ENCODE results near the gene SLC51B. TPM values are rescaled to one million over a fixed set of nuclear protein-coding genes. Genes with fewer than 3 reads are reported as not detected.

The SLC51B gene
- total RNA-seq, 1 donor from 2014 or later, result not detected

GRCh38 chr15:65094294-65094995 lies 49.3 kb downstream of the SLC51B start:
- Mint-ChIP-seq H3K4me1 (ENCODE audit: low read depth) (peaks cover 3% of the 10 kb centered on the region), H3K4me3 (ENCODE audit: low read depth) (no peak overlapping the region), H3K9me3 (ENCODE audit: low read depth) (no peaks in the 10 kb centered on the region), H3K27ac (no peak overlapping the region), H3K27me3 (no peaks in the 10 kb centered on the region), H3K36me3 (ENCODE audit: insufficient read depth) (peaks cover 9% of the 10 kb centered on the region)
- no peak for DNase-seq (ENCODE audit: low spot score, unreplicated experiment)
- TF ChIP-seq, protein P1, sequence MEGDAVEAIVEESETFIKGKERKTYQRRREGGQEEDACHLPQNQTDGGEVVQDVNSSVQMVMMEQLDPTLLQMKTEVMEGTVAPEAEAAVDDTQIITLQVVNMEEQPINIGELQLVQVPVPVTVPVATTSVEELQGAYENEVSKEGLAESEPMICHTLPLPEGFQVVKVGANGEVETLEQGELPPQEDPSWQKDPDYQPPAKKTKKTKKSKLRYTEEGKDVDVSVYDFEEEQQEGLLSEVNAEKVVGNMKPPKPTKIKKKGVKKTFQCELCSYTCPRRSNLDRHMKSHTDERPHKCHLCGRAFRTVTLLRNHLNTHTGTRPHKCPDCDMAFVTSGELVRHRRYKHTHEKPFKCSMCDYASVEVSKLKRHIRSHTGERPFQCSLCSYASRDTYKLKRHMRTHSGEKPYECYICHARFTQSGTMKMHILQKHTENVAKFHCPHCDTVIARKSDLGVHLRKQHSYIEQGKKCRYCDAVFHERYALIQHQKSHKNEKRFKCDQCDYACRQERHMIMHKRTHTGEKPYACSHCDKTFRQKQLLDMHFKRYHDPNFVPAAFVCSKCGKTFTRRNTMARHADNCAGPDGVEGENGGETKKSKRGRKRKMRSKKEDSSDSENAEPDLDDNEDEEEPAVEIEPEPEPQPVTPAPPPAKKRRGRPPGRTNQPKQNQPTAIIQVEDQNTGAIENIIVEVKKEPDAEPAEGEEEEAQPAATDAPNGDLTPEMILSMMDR (IDR thresholded peaks at IDR 0.05; ENCODE audit: unreplicated experiment), result no peak

DNA sequence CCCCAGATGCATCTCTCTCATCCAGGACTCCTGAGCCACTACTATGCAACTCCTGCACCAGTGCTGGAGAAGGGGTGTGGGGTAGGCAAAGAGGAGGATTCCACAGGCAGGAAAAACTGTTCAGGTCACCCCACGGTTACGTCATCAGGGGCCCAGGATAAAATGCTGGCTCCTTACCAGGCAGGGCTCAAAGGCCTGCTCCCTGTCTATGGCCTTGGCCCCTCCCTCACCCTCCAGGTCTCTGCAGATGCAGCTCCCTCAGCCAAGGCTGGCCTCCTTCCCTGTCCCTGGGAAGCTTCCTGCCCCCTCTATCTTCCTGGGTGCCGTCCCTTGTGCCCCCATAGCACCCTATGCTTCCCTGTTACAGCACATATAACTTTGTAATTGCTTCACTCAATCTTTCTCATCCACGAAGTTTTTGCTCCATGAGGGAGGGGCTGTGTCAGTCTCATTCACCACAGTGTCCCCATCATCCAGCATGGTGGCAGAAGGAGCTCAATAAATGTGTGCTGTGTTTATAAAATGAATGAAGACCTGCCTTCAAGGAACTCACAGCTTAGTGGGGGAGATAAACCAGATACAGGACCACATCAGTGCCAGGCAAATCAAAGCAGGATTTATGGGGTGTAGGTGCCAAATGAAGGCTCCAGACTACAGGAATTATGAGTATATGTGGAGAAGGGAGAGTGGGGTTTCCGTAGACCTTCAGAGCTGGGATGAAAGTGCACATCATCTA lies 50.0 kb downstream of the SLC51B start:
- H3K36me3 Mint-ChIP-seq (ENCODE audit: insufficient read depth), result peaks cover 9% of the 10 kb centered on the region
- TF ChIP-seq, protein P1 (IDR thresholded peaks at IDR 0.05; ENCODE audit: unreplicated experiment), result no peak
- H3K4me1 Mint-ChIP-seq (ENCODE audit: low read depth), result no peaks in the 10 kb centered on the region
- H3K27me3 Mint-ChIP-seq, result no peaks in the 10 kb centered on the region
- H3K9me3 Mint-ChIP-seq (ENCODE audit: low read depth), result no peaks in the 10 kb centered on the region
- no peak overlapping the region for H3K27ac Mint-ChIP-seq
- DNase-seq (ENCODE audit: low spot score, unreplicated experiment), result no peak
- H3K4me3 Mint-ChIP-seq (ENCODE audit: low read depth), result no peak overlapping the region

DNA sequence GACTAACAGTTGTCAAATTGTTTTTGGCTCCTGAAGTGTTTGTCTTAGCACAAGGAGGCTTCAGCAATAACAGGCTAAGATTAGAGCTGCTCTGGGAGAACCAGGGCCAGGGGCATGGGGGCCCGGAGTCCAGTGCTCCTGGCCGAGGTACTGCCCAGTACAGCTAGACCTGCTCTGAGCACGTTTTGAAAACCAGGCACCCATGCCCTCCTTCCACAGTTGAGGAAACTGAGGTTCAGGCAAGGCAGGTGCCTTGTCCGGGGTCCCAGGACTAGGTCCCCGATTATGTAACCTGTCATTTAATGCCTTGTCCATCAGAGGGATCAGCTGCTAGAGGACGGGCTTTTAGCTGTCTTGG lies 50.5 kb downstream of the SLC51B start:
- peaks cover 11% of the 10 kb centered on the region for H3K36me3 Mint-ChIP-seq (ENCODE audit: insufficient read depth)
- no peak for DNase-seq (ENCODE audit: low spot score, unreplicated experiment)
- no peak overlapping the region for H3K4me3 Mint-ChIP-seq (ENCODE audit: low read depth)
- no peaks in the 10 kb centered on the region for H3K27me3 Mint-ChIP-seq
- no peak overlapping the region for H3K27ac Mint-ChIP-seq
- TF ChIP-seq, protein P1 (IDR thresholded peaks at IDR 0.05; ENCODE audit: unreplicated experiment), result no peak
- H3K9me3 Mint-ChIP-seq (ENCODE audit: low read depth), result no peaks in the 10 kb centered on the region
- no peaks in the 10 kb centered on the region for H3K4me1 Mint-ChIP-seq (ENCODE audit: low read depth)

GRCh38 chr15:65096481-65097385 lies 51.5 kb downstream of the SLC51B start:
- H3K36me3 Mint-ChIP-seq (ENCODE audit: insufficient read depth), result peaks cover 13% of the 10 kb centered on the region
- no peaks in the 10 kb centered on the region for H3K9me3 Mint-ChIP-seq (ENCODE audit: low read depth)
- no peak for DNase-seq (ENCODE audit: low spot score, unreplicated experiment)
- H3K27me3 Mint-ChIP-seq, result peaks cover 2% of the 10 kb centered on the region
- TF ChIP-seq, protein P1 (IDR thresholded peaks at IDR 0.05; ENCODE audit: unreplicated experiment), result no peak
- no peak overlapping the region for H3K27ac Mint-ChIP-seq
- no peak overlapping the region for H3K4me3 Mint-ChIP-seq (ENCODE audit: low read depth)
- H3K4me1 Mint-ChIP-seq (ENCODE audit: low read depth), result peaks cover 2% of the 10 kb centered on the region

- TF ChIP-seq, protein P1 (IDR thresholded peaks at IDR 0.05; ENCODE audit: unreplicated experiment), result no peak
- peaks cover 2% of the 10 kb centered on the region for H3K27me3 Mint-ChIP-seq
- H3K27ac Mint-ChIP-seq, result no peak overlapping the region
- no peaks in the 10 kb centered on the region for H3K9me3 Mint-ChIP-seq (ENCODE audit: low read depth)
- no peak for DNase-seq (ENCODE audit: low spot score, unreplicated experiment)
- peaks cover 13% of the 10 kb centered on the region for H3K36me3 Mint-ChIP-seq (ENCODE audit: insufficient read depth)
- peaks cover 2% of the 10 kb centered on the region for H3K4me1 Mint-ChIP-seq (ENCODE audit: low read depth)
- no peak overlapping the region for H3K4me3 Mint-ChIP-seq (ENCODE audit: low read depth)
Observed at GRCh38 chr15:65097651-65098263, 52.6 kb downstream of the SLC51B start.

All from progenitor cell of endocrine pancreas (in vitro differentiated cells).